ENCODE results near the gene USP35. TPM values are rescaled to one million over a fixed set of nuclear protein-coding genes. Genes with fewer than 3 reads are reported as not detected.

The USP35 gene
- total RNA-seq, 1 experiment from 2014 or later, result 10.6 TPM

- TF ChIP-seq GABPB1 (CRISPR knock-in tag; IDR thresholded peaks at IDR 0.05), result no peak
- TF ChIP-seq CTCF (IDR thresholded peaks at IDR 0.05), result no peak
Measured at GRCh38 chr11:78200061-78200460, 11.3 kb downstream of the USP35 start (continued).

GRCh38 chr11:78200553-78200952 is 11.8 kb downstream of the USP35 start:
- H3K27ac Mint-ChIP-seq, result no peak overlapping the region
- CTCF ChIA-PET, result no interaction called here
- no peak for TF ChIP-seq CTCF (IDR thresholded peaks at IDR 0.05)
- no peak for TF ChIP-seq ZMAT4 (CRISPR knock-in tag; IDR thresholded peaks at IDR 0.05)
- no peak for TF ChIP-seq SOX15 (CRISPR knock-in tag; IDR thresholded peaks at IDR 0.05)
- no peak for TF ChIP-seq EMX1 (CRISPR knock-in tag; IDR thresholded peaks at IDR 0.05)
- TF ChIP-seq FOXJ3 (CRISPR knock-in tag; IDR thresholded peaks at IDR 0.05; ENCODE audit: borderline replicate concordance), result no peak
- no peak for TF ChIP-seq ZNF219 (CRISPR knock-in tag; IDR thresholded peaks at IDR 0.05; ENCODE audit: borderline replicate concordance)
- TF ChIP-seq OVOL2 (CRISPR knock-in tag; IDR thresholded peaks at IDR 0.05; ENCODE audit: borderline replicate concordance), result no peak
- TF ChIP-seq AFF4 (CRISPR knock-in tag; IDR thresholded peaks at IDR 0.05; ENCODE audit: borderline replicate concordance), result no peak
- no peak for TF ChIP-seq HMGA2 (CRISPR knock-in tag; IDR thresholded peaks at IDR 0.05)
- no peak overlapping the region for H3K4me3 Mint-ChIP-seq
- no peaks in the 10 kb centered on the region for H3K27me3 Mint-ChIP-seq (ENCODE audit: low read depth)
- no peaks in the 10 kb centered on the region for H3K9me3 Mint-ChIP-seq
- ATAC-seq (no peak), DNase-seq (ENCODE audit: low spot score) (no peak)
- POLR2A ChIA-PET, result no interaction called here
- peaks cover 3% of the 10 kb centered on the region; the same call in 1 of the 2 replicates for H3K36me3 Mint-ChIP-seq
- H3K4me1 Mint-ChIP-seq, result peaks cover 5% of the 10 kb centered on the region

- Mint-ChIP-seq H3K4me1 (peaks cover 5% of the 10 kb centered on the region), H3K27ac (no peak overlapping the region)
- TF ChIP-seq TP53 (CRISPR knock-in tag; IDR thresholded peaks at IDR 0.05) (no peak), PRDM15 (CRISPR knock-in tag; IDR thresholded peaks at IDR 0.05) (no peak), IRF1 (CRISPR knock-in tag; IDR thresholded peaks at IDR 0.05) (no peak), JAZF1 (CRISPR knock-in tag; IDR thresholded peaks at IDR 0.05) (no peak), OVOL2 (CRISPR knock-in tag; IDR thresholded peaks at IDR 0.05; ENCODE audit: borderline replicate concordance) (no peak), MYBL2 (CRISPR knock-in tag; IDR thresholded peaks at IDR 0.05) (no peak), NR2C2 (CRISPR knock-in tag; IDR thresholded peaks at IDR 0.05) (no peak), PREB (CRISPR knock-in tag; IDR thresholded peaks at IDR 0.05; ENCODE audit: borderline replicate concordance) (no peak), ZNF671 (CRISPR knock-in tag; IDR thresholded peaks at IDR 0.05) (no peak), ESRRA (CRISPR knock-in tag; IDR thresholded peaks at IDR 0.05; ENCODE audit: borderline replicate concordance) (no peak)
Measured at GRCh38 chr11:78201096-78201818, 12.5 kb downstream of the USP35 start.

More at GRCh38 chr11:78201096-78201818, 12.5 kb downstream of the USP35 start:
- H3K9me3 Mint-ChIP-seq, result no peaks in the 10 kb centered on the region
- POLR2A ChIA-PET, result no interaction called here
- H3K36me3 Mint-ChIP-seq, result peaks cover 3% of the 10 kb centered on the region; the same call in 1 of the 2 replicates
- CTCF ChIA-PET, result no interaction called here
- H3K4me3 Mint-ChIP-seq, result no peak overlapping the region
- ATAC-seq, result no peak
- no peak for DNase-seq (ENCODE audit: low spot score)
- H3K27me3 Mint-ChIP-seq (ENCODE audit: low read depth), result no peaks in the 10 kb centered on the region
